ENCODE results near the gene TTC7B.

GRCh38 chr14:90753456-90754005, 62.7 kb downstream of the TTC7B start:
- TF ChIP-seq CTCF (conservative IDR thresholded peaks at IDR 0.05 in 1 of 2, IDR thresholded peaks at IDR 0.05 in 1 of 2; ENCODE audit: low read depth in 1 of 2, low read length in 2 of 2) = no peak
- TF ChIP-seq EZH2 (IDR thresholded peaks at IDR 0.05; ENCODE audit: low read length, missing control alignments) = no peak

Data from fibroblast of lung (primary cell).